HCT116 (cell line): Measurements from ENCODE around the gene FADD. TPM values are rescaled to one million over a fixed set of nuclear protein-coding genes. Genes with fewer than 3 reads are reported as not detected.

Experiments used
- ATAC-seq: fragments of 200-7000 bp; cut with Tn5 transposase; 2 replicates; pipeline ENCODE4 v1.9.1; 2020; ENCODE audit warnings: mild to moderate bottlenecking, moderate library complexity
- BruUV-seq: library from RNA; stranded (reverse); fragments of 400-500 nt; replicated peaks from 2 replicates; lab custom pipeline; 2021; lab: Mats Ljungman, UMichigan
- CTCF ChIA-PET: fragments of 300-600 bp; sonication (Branson Sonifier 250); formaldehyde crosslinking; loops from one replicate; lab custom pipeline; 2021; ENCODE audit warnings: antibody characterized with exemption; lab: Charles Lee
- POLR2A ChIA-PET: fragments of 300-600, 350-600 bp; sonication (Branson Sonifier 250); formaldehyde crosslinking; loops from one replicate; lab custom pipeline; 2021; ENCODE audit warnings: antibody characterized with exemption; lab: Charles Lee
- RAD21 ChIA-PET, 2 experiments: fragments of 300-600 bp; sonication (Branson Sonifier 250); formaldehyde crosslinking; loops; one replicate each; lab custom pipeline; 2023; ENCODE audit warnings: low total read pairs in 2 of 2; ENCODE audit not compliant: uncharacterized antibody in 2 of 2, unreplicated experiment in 2 of 2, low non-redundant PET in 1 of 2; lab: Charles Lee
- DNase-seq: peaks from one replicate; pipeline ENCODE4 v3.0.0-alpha.2; 2010; ENCODE audit warnings: low read depth, low spot score
- H2AFZ ChIP-seq: fragments of 200-600 bp; shearing (Covaris generic), sonication (generic); 2 replicates; pipeline ENCODE4 v1.6.1; 2017; ENCODE audit warnings: low read depth, mixed run types, mixed read lengths, antibody characterized with exemption, low read length; ENCODE audit not compliant: poor library complexity, severe bottlenecking
- H3K27ac ChIP-seq: 2 replicates; pipeline ENCODE4 v1.5.1; 2012; ENCODE audit warnings: low read depth, low read length
- H3K27me3 ChIP-seq: fragments of 200-600 bp; sonication (generic); 2 replicates; pipeline ENCODE4 v1.6.1; 2016; ENCODE audit warnings: mixed run types, low read length, mixed read lengths; ENCODE audit not compliant: insufficient read depth
- H3K36me3 ChIP-seq, 2 experiments: fragments of 200-500 bp in 1 of 2; fragments of 200-600 bp in 1 of 2; sonication (Bioruptor generic) in 1 of 2; sonication (generic) in 1 of 2; 2 replicates each; pipeline versions ENCODE4 v1.5.1 to v1.6.1; 2014 to 2016; ENCODE audit warnings: low read length in 2 of 2, inconsistent platforms in 1 of 2, mixed read lengths in 1 of 2, mixed run types in 1 of 2; ENCODE audit not compliant: insufficient read depth in 2 of 2, control insufficient read depth in 1 of 2
- H3K4me1 ChIP-seq, 2 experiments: fragments of 200-600 bp in 1 of 2; sonication (generic) in 1 of 2; 2 replicates each; pipeline versions ENCODE4 v1.5.1 to v1.6.1; 2012 to 2017; ENCODE audit warnings: low read length in 2 of 2, inconsistent platforms in 1 of 2, mild to moderate bottlenecking in 1 of 2, mixed read lengths in 1 of 2, mixed run types in 1 of 2, moderate library complexity in 1 of 2; ENCODE audit not compliant: insufficient read depth in 2 of 2, control insufficient read depth in 1 of 2
- H3K4me2 ChIP-seq: fragments of 200-600 bp; sonication (generic); 2 replicates; pipeline ENCODE4 v1.6.1; 2017; ENCODE audit warnings: mixed run types, low read length, mixed read lengths
- H3K4me3 ChIP-seq, 2 experiments: fragments of 200-600 bp in 1 of 2; sonication (generic) in 1 of 2; replicated peaks in 1 of 2; 2 replicates each; pipeline ENCODE4 v1.5.1; 2011 to 2016; ENCODE audit warnings: low read length in 2 of 2, control low read depth in 1 of 2, low read depth in 1 of 2, mild to moderate bottlenecking in 1 of 2, mixed read lengths in 1 of 2, mixed run types in 1 of 2
- H3K79me2 ChIP-seq: fragments of 200-600 bp; sonication (generic); 2 replicates; pipeline ENCODE4 v1.6.1; 2017; ENCODE audit warnings: mild to moderate bottlenecking, mixed run types, low read length, moderate library complexity, mixed read lengths; ENCODE audit not compliant: insufficient read depth
- H3K9ac ChIP-seq: fragments of 200-600 bp; sonication (generic); 2 replicates; pipeline ENCODE4 v1.6.1; 2016; ENCODE audit warnings: low read length, mixed read lengths
- H3K9me2 ChIP-seq: fragments of 200-600 bp; sonication (generic), shearing (Covaris generic); 2 replicates; pipeline ENCODE4 v1.6.1; 2017; ENCODE audit warnings: mixed run types, mild to moderate bottlenecking, moderate library complexity; ENCODE audit not compliant: insufficient read depth
- H3K9me3 ChIP-seq, 2 experiments: fragments of 200-500 bp in 1 of 2; fragments of 200-600 bp in 1 of 2; sonication (Bioruptor generic) in 1 of 2; sonication (generic) in 1 of 2; 2 replicates each; pipeline ENCODE4 v1.6.1; 2014 to 2017; ENCODE audit warnings: low read length in 2 of 2, mixed read lengths in 2 of 2, inconsistent platforms in 1 of 2, low read depth in 1 of 2, mild to moderate bottlenecking in 1 of 2, mixed run types in 1 of 2, moderate library complexity in 1 of 2; ENCODE audit not compliant: control insufficient read depth in 1 of 2, insufficient read depth in 1 of 2
- H4K20me1 ChIP-seq: fragments of 200-600 bp; sonication (generic), shearing (Covaris generic); 2 replicates; pipeline ENCODE4 v1.6.1; 2017; ENCODE audit warnings: mixed run types, mild to moderate bottlenecking, moderate library complexity; ENCODE audit not compliant: insufficient read depth
- EGR1 ChIP-seq: IDR thresholded peaks from 2 replicates; pipeline ENCODE4 v1.6.1; 2012; ENCODE audit warnings: low read depth
- EZH2phosphoT487 ChIP-seq: fragments of 200-600 bp; IDR thresholded peaks from 2 replicates; pipeline ENCODE4 v1.6.1; 2018; ENCODE audit warnings: antibody characterized with exemption, borderline replicate concordance
- JUND ChIP-seq: IDR thresholded peaks from 2 replicates; pipeline ENCODE4 v1.6.1; 2012
- RAD21 ChIP-seq: IDR thresholded peaks from 2 replicates; pipeline ENCODE4 v1.6.1; 2012; ENCODE audit warnings: low read depth, mild to moderate bottlenecking
- SIN3A ChIP-seq: IDR thresholded peaks from 2 replicates; pipeline ENCODE4 v1.6.1; 2012; ENCODE audit warnings: low read depth
- SRF ChIP-seq: IDR thresholded peaks from 2 replicates; pipeline ENCODE4 v1.6.1; 2012; ENCODE audit warnings: low read depth
- TCF7L2 ChIP-seq: IDR thresholded peaks from 2 replicates; pipeline ENCODE4 v1.7.0; 2011; ENCODE audit warnings: borderline replicate concordance, inconsistent platforms; ENCODE audit not compliant: insufficient read depth, insufficient read length; ENCODE audit errors: extremely low read depth
- intact Hi-C: fragments of 100-400 bp; cut with micrococcal nuclease; formaldehyde crosslinking; loops from 2 replicates; pipeline ENCODE4 v1.10.0; 2022
- total RNA-seq: library from RNA; stranded (reverse); gene quantifications from one replicate; pipeline ENCODE4 v1.2.1, GENCODE V29; 2021; ENCODE audit not compliant: unreplicated experiment
- TF ChIP-seq, protein P1 (sequence below): IDR thresholded peaks from 2 replicates; pipeline ENCODE4 v1.6.1; 2012
- TF ChIP-seq, protein P2 (sequence below), 3 experiments: fragments of 200-600 bp in 1 of 3; sonication (generic) in 1 of 3; IDR thresholded peaks in 2 of 3; conservative IDR thresholded peaks in 1 of 3; 2 replicates each; pipeline ENCODE4 v1.5.1; 2012 to 2017; ENCODE audit warnings: low read depth in 2 of 3, low read length in 2 of 3, antibody characterized with exemption in 1 of 3, borderline replicate concordance in 1 of 3, control low read depth in 1 of 3, mild to moderate bottlenecking in 1 of 3, mixed read lengths in 1 of 3, mixed run types in 1 of 3, moderate library complexity in 1 of 3; ENCODE audit not compliant: insufficient read depth in 1 of 3

Gene FADD
- total RNA-seq, 1 experiment from 2014 or later = 26.7 TPM

DNA sequence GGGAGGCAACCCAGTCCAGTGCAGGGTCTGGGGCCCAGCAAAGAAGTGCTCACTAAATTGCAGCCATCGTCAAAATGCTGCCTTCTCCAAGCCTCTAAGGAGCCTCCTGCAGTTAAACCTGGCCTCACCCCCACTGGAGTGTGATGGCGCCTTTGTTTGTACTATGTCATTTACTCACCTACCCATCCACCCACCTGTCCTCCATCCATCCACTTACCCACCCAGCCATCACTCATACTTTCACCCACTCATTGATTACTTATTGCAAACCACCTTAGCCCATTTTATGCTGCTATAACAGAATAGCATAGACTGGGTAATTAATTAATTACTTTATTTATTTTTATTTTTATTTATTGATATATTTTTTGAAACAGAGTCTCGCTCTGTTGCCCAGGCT, 38.6 kb downstream of the FADD start:
- no peaks in the 10 kb centered on the region for H3K36me3 ChIP-seq
- peaks cover 0 to 13% of the 10 kb centered on the region in 2 experiments; a peak in 2 of 4 replicates for H3K4me1 ChIP-seq
- no peak overlapping the region for H3K4me3 ChIP-seq
- BruUV-seq = no TSS peak
- H2AFZ ChIP-seq = no peak overlapping the region
- H3K9me2 ChIP-seq = no peaks in the 10 kb centered on the region
- H4K20me1 ChIP-seq = no peaks in the 10 kb centered on the region
- no peak overlapping the region for H3K9ac ChIP-seq
- DNase-seq = no peak
- no peak for ATAC-seq
- TF ChIP-seq, protein P1, sequence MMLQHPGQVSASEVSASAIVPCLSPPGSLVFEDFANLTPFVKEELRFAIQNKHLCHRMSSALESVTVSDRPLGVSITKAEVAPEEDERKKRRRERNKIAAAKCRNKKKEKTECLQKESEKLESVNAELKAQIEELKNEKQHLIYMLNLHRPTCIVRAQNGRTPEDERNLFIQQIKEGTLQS = no peak
- no peak for TF ChIP-seq JUND
- TF ChIP-seq, all 23 proteins: peak for 0
- Histone ChIP-seq H3K9me3 (no peaks in the 10 kb centered on the region), H3K27ac (no peak overlapping the region), H3K4me2 (no peak overlapping the region), H3K79me2 (no peaks in the 10 kb centered on the region), H3K27me3 (no peaks in the 10 kb centered on the region; the same call in 1 of the 2 replicates)
- intact Hi-C loops = no loop called here
- POLR2A ChIA-PET = no interaction called here
- CTCF ChIA-PET = no interaction called here
- RAD21 ChIA-PET = interaction anchor here in 1 of 2 experiments (0.6 kb wide), 1 partner anchor 41 kb away, joined by 3 read pairs; no protein-coding TSS in a partner anchor

DNA sequence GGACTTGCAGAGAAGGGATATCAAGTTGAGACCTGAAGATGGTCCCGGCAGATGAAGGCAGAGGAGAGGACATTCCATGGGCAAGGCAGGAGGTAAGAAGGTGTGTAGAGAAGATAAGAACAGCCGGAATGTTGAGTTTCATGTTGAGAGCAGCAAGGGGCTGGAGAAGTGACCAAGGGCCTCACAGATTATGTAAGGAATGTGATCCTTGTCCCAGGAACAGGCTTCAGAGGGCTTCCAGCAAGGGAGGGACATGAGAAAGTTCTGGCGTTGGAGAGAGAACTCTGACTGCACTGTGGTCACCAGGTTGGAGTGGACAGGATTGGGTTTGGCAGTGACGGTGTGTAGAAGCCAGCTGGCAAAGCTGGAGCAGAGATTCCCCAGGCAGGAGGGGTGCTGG, 39.8 kb downstream of the FADD start:
- Histone ChIP-seq H3K36me3 (no peaks in the 10 kb centered on the region), H3K9ac (no peak overlapping the region), H3K4me3 (no peak overlapping the region), H3K4me1 (peaks cover 0 to 23% of the 10 kb centered on the region in 2 experiments; a peak in 2 of 4 replicates), H4K20me1 (no peaks in the 10 kb centered on the region), H3K9me3 (no peaks in the 10 kb centered on the region), H3K27me3 (no peaks in the 10 kb centered on the region; the same call in 1 of the 2 replicates), H3K9me2 (no peaks in the 10 kb centered on the region), H2AFZ (no peak overlapping the region), H3K79me2 (no peaks in the 10 kb centered on the region)
- ATAC-seq (no peak), DNase-seq (no peak)
- intact Hi-C loops = no loop called here
- ChIA-PET RAD21 (no interaction called here), POLR2A (no interaction called here), CTCF (no interaction called here)
- no TSS peak for BruUV-seq
- TF ChIP-seq, protein P2, sequence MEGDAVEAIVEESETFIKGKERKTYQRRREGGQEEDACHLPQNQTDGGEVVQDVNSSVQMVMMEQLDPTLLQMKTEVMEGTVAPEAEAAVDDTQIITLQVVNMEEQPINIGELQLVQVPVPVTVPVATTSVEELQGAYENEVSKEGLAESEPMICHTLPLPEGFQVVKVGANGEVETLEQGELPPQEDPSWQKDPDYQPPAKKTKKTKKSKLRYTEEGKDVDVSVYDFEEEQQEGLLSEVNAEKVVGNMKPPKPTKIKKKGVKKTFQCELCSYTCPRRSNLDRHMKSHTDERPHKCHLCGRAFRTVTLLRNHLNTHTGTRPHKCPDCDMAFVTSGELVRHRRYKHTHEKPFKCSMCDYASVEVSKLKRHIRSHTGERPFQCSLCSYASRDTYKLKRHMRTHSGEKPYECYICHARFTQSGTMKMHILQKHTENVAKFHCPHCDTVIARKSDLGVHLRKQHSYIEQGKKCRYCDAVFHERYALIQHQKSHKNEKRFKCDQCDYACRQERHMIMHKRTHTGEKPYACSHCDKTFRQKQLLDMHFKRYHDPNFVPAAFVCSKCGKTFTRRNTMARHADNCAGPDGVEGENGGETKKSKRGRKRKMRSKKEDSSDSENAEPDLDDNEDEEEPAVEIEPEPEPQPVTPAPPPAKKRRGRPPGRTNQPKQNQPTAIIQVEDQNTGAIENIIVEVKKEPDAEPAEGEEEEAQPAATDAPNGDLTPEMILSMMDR (IDR thresholded peaks at IDR 0.05 in 2 of 3, conservative IDR thresholded peaks at IDR 0.05 in 1 of 3; ENCODE audit: borderline replicate concordance in 1 of 3, insufficient read depth in 1 of 3, low read depth in 2 of 3, low read length in 2 of 3) = no peak
- no peak for TF ChIP-seq SRF
- TF ChIP-seq TCF7L2 = no peak
- no peak for TF ChIP-seq SIN3A
- TF ChIP-seq, protein P1 = no peak
- no peak for TF ChIP-seq EGR1
- TF ChIP-seq RAD21 = no peak
- no peak for TF ChIP-seq EZH2phosphoT487
- TF ChIP-seq, all 23 proteins: peak for 0
- Histone ChIP-seq H3K27ac (no peak overlapping the region), H3K4me2 (no peak overlapping the region)
